ENCODE data around the gene MSH5. TPM values are rescaled to one million over a fixed set of nuclear protein-coding genes. Genes with fewer than 3 reads are reported as not detected.

MSH5 gene
- total RNA-seq, 1 experiment from 2014 or later: 22.7 TPM

- H3K27ac ChIP-seq (ENCODE audit: low read length): no peak overlapping the region
- no peak overlapping the region for H3K4me3 ChIP-seq (ENCODE audit: low read length)
- H3K27me3 ChIP-seq (ENCODE audit: low read length): no peaks in the 10 kb centered on the region
- ATAC-seq: no peak
- no peak for DNase-seq
- H3K9me2 ChIP-seq (replicated peaks; ENCODE audit: low read length): no peaks in the 10 kb centered on the region
- no peak overlapping the region for H2AFZ ChIP-seq (ENCODE audit: low read length)
- peaks cover 2% of the 10 kb centered on the region; the same call in 1 of the 2 replicates for H3K36me3 ChIP-seq (ENCODE audit: low read depth, low read length)
- H4K20me1 ChIP-seq (ENCODE audit: low read length): no peaks in the 10 kb centered on the region
- H3K4me1 ChIP-seq (ENCODE audit: insufficient read depth, low read length): 0 out of 2 replicates have a peak, but pooled peaks cover under 1% of the 10 kb centered on the region
- intact Hi-C loops (cut with micrococcal nuclease): loop anchor here (1.0 to 10.0 kb wide), 3 partner anchors 39 to 88 kb away; partner anchors contain the start of genes DDAH2 and LY6G6D
- TF ChIP-seq EZH2 (IDR thresholded peaks at IDR 0.05; ENCODE audit: low read length, unreplicated experiment) (no peak), CTCF (conservative IDR thresholded peaks at IDR 0.05; ENCODE audit: low read depth, low read length) (no peak), EZH2phosphoT487 (IDR thresholded peaks at IDR 0.05; ENCODE audit: borderline replicate concordance, low read length) (no peak)
- POLR2A ChIA-PET (ENCODE audit: unreplicated experiment): no interaction called here
- H3K79me2 ChIP-seq (ENCODE audit: low read length): no peaks in the 10 kb centered on the region
- H3F3A ChIP-seq (ENCODE audit: low read length, unreplicated experiment): no peaks in the 10 kb centered on the region
- H3K4me2 ChIP-seq (ENCODE audit: low read length): no peak overlapping the region
- no TSS peak for BruUV-seq (replicated peaks)
- no peak overlapping the region for H3K9ac ChIP-seq (ENCODE audit: low read length)
- H3K9me3 ChIP-seq (ENCODE audit: low read length): no peaks in the 10 kb centered on the region
- CTCF ChIA-PET: interaction anchor here (1.4 kb wide), 1 partner anchor 16 kb away, joined by 6 read pairs; no protein-coding TSS in a partner anchor
Observed at GRCh38 chr6:31768363-31769257, 28.8 kb downstream of the MSH5 start.

- Histone ChIP-seq H3K4me3 (ENCODE audit: low read length) (no peak overlapping the region), H3K79me2 (ENCODE audit: low read length) (no peaks in the 10 kb centered on the region), H3K4me1 (ENCODE audit: insufficient read depth, low read length) (no peaks in the 10 kb centered on the region), H3K36me3 (ENCODE audit: low read depth, low read length) (peaks cover 2% of the 10 kb centered on the region; the same call in 1 of the 2 replicates), H3K9ac (ENCODE audit: low read length) (no peak overlapping the region), H3K9me2 (replicated peaks; ENCODE audit: low read length) (no peaks in the 10 kb centered on the region), H3F3A (ENCODE audit: low read length, unreplicated experiment) (no peaks in the 10 kb centered on the region), H3K4me2 (ENCODE audit: low read length) (no peak overlapping the region), H4K20me1 (ENCODE audit: low read length) (no peaks in the 10 kb centered on the region), H3K9me3 (ENCODE audit: low read length) (no peaks in the 10 kb centered on the region), H2AFZ (ENCODE audit: low read length) (no peak overlapping the region), H3K27me3 (ENCODE audit: low read length) (no peaks in the 10 kb centered on the region), H3K27ac (ENCODE audit: low read length) (no peak overlapping the region)
- no peak for TF ChIP-seq EZH2phosphoT487 (IDR thresholded peaks at IDR 0.05; ENCODE audit: borderline replicate concordance, low read length)
- no peak for TF ChIP-seq EZH2 (IDR thresholded peaks at IDR 0.05; ENCODE audit: low read length, unreplicated experiment)
- TF ChIP-seq CTCF (conservative IDR thresholded peaks at IDR 0.05; ENCODE audit: low read depth, low read length): peak; percentile 92
- intact Hi-C loops (cut with micrococcal nuclease): loop anchor here (1.0 to 10.0 kb wide), 3 partner anchors 41 to 90 kb away; partner anchors contain the start of genes DDAH2 and LY6G6D
- ATAC-seq (peak; percentile 64), DNase-seq (peak; percentile 85)
- ChIA-PET POLR2A (ENCODE audit: unreplicated experiment) (interaction anchor here (0.7 kb wide), 1 partner anchor 189 kb away, joined by 3 read pairs; no protein-coding TSS in a partner anchor), CTCF (interaction anchor here (0.6 to 1.4 kb wide), 9 partner anchors 17 to 174 kb away, joined by 3 to 7 read pairs (median 3); partner anchors contain the start of genes DDAH2, LY6G5C and MSH5)
- BruUV-seq (replicated peaks): no TSS peak
Observed at GRCh38 chr6:31769684-31770371, 30.0 kb downstream of the MSH5 start.
